ENCODE data around the gene TM7SF2.

DNA sequence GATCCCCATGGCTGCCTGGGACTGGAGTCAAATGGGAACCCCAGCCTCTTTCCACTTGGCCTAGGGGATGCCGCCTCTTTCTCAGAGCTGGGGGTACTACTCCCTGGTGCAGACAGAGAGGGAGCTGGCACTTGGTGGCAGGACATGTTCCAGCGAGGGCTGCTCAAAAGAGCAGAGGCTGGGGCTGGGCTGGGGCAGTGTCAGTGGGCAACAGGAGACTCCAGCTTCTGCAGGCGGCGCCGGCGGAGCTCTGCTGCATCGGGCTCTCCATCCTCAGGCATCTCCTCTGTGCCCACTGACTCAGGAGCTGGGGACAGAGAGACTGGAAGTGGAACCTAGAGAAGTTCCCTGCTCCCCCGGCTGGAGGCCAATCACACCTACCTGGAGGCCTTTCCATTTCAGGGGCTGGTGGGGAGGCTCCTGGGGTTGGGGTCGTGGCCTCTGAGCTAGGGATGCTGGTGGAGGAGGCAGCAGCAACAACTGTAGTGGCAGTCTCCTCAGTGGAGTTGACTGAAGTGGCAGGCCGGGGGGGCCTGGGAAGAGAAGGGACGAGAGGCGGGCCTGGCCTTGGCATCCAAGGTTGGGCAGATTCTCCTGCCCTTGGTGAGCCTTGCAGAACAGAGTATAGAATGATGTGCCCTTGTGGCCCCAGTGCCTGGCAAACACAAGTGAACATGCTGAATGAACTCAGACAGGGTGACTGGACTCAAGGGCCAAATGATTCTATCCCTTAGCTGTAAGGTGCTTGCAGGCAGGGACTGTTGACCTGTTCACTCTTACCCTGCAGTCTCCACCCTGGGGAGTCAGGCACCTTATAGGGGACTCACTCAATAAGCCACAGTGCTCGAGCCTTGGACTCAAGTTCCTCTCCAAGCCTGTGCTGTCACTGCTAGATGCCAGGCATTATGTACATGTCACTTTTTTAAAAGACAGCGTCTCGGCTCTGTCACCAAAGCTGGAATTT lies 16.8 kb downstream of the TM7SF2 start:
- TF ChIP-seq CTCF (IDR thresholded peaks at IDR 0.05) (no peak), POLR2A (IDR thresholded peaks at IDR 0.05) (no peak)
